Measurements from ENCODE around the gene THOP1.

The THOP1 gene

GRCh38 chr19:2798733-2799132, 13.4 kb downstream of the THOP1 start:
- DNase-seq (ENCODE audit: low read depth, low spot score) = no peak
- H3K4me3 ChIP-seq (ENCODE audit: low read length) = no peak overlapping the region

GRCh38 chr19:2799273-2800020, 14.1 kb downstream of the THOP1 start:
- no peak overlapping the region for H3K4me3 ChIP-seq (ENCODE audit: low read length)
- DNase-seq (ENCODE audit: low read depth, low spot score) = no peak

GRCh38 chr19:2800506-2800905, 15.2 kb downstream of the THOP1 start:
- no peak overlapping the region for H3K4me3 ChIP-seq (ENCODE audit: low read length)
- no peak for DNase-seq (ENCODE audit: low read depth, low spot score)

- no peak for DNase-seq (ENCODE audit: low read depth, low spot score)
- H3K4me3 ChIP-seq (ENCODE audit: low read length) = no peak overlapping the region
These were observed 17.5 kb downstream of the THOP1 start for GRCh38 chr19:2802826-2803225.

DNA sequence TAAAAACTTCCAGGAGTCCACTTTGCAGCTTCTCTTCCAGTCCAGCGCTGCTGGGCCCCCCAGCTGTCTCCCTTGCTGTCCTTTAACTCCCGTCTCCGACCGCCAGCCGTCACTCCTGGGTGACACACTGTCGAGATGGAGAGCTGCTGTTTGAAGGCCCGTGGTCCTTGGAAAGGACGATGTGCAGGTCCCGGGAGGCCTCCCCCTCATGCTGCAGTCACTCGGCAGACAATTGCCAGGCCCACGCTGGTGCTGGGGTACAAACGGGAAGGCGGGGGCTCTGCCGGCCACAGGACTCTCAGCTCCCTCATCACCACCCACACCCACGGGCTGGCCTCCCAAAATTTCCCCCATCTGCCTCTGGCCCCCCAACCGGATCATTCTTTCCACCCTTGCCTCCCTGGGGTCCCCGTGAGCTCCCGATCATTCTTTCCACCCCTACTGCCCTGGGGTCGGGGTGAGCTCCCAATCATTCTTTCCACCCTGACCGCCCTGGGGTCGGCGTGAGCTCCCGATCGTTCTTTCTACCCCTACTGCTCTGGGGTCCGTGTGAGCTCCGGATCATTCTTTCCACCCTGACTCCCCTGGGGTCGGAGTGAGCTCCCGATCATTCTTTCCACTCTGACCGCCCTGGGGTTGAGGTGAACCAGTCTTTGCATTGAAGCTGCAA, 18.3 kb downstream of the THOP1 start:
- H3K4me3 ChIP-seq (ENCODE audit: low read length) = no peak overlapping the region
- no peak for DNase-seq (ENCODE audit: low read depth, low spot score)

DNA sequence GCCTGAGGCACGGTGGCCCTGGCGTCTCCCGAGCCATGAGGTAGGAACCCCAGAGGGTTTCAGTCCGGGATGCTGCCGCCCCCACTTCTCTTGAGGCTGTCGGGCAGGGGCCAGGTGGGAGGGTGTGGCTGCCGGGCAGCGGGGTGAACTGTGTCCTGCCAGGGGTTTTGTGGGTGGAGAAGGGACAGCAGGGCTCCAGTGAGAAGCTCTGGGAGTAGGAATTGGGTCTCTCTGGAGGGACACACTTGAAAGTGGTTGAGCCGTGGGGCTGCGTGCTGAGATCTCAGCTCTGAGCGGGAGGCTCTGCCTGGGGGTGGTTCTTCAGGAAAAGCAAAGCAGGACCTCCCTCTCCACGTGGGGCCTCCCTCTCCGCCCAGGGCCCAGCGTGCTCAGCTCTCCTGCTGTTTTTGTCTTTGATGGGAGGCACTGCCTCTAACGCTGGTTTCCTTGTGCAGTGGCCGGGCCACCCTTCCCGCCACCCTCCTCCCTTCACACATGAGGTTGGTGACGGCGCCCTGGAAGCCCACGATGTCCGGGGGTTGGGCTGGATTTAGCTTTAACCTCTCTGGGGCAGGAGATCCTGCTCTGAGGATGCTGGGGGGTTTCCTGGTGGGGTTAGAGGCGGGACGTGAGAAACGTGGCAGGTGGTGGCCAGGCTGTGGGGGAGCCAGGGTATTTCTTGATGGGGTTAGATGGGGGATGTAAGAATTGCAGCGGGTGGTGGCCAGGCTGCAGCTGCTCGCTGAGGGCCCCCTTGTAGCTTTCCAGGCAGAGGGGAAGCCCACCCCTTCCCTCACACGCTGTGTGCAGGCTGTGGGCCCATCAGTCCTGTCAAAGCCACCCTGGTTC, 19.1 kb downstream of the THOP1 start:
- no peak for DNase-seq (ENCODE audit: low read depth, low spot score)
- H3K4me3 ChIP-seq (ENCODE audit: low read length) = no peak overlapping the region

- DNase-seq (ENCODE audit: low read depth, low spot score) = no peak
- no peak overlapping the region for H3K4me3 ChIP-seq (ENCODE audit: low read length)
These were observed 20.1 kb downstream of the THOP1 start for GRCh38 chr19:2805261-2805900.

DNA sequence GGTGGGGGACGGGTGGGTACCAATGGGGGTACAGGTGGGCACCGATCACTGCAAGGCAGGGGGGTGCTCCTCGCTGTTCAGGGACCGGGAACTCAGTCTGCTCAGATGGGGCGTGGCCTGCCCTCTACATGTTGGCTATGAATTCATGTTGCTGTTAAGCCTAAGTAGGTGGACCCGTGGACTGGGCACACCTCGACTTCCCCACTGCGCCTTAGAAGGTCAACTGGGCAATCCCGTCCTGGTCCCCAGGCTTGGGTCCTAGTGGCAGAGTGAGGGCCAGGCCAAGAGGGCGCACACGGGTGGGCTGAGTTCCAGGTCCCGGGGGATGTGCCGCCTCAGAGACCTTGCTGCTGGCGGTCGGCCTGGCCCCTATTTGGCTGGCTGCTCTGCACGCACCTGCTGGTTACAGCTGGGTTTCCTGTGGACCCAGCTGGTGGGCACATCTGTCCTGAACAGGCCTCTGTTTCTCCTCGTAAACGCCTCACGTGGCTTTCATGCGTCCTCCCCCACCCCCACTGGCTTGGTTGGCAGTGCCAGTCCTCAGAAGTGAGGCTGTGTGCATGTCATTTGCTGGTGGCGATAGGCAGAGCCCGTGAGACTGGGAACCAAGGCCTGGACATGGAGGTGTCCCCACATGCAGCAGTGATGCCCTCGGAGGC, 20.8 kb downstream of the THOP1 start:
- DNase-seq (ENCODE audit: low read depth, low spot score) = no peak
- H3K4me3 ChIP-seq (ENCODE audit: low read length) = no peak overlapping the region

- H3K4me3 ChIP-seq (ENCODE audit: low read length) = no peak overlapping the region
These were observed 21.6 kb downstream of the THOP1 start for GRCh38 chr19:2806736-2807378.

GRCh38 chr19:2807379-2808128, 22.3 kb downstream of the THOP1 start:
- no peak overlapping the region for H3K4me3 ChIP-seq (ENCODE audit: low read length)
- no peak for DNase-seq (ENCODE audit: low read depth, low spot score)

More at GRCh38 chr19:2806736-2807378, 21.6 kb downstream of the THOP1 start:
- no peak for DNase-seq (ENCODE audit: low read depth, low spot score)

- no peak for DNase-seq (ENCODE audit: low read depth, low spot score)
- no peak overlapping the region for H3K4me3 ChIP-seq (ENCODE audit: low read length)
These were observed 23.0 kb downstream of the THOP1 start for GRCh38 chr19:2808129-2808941.

DNA sequence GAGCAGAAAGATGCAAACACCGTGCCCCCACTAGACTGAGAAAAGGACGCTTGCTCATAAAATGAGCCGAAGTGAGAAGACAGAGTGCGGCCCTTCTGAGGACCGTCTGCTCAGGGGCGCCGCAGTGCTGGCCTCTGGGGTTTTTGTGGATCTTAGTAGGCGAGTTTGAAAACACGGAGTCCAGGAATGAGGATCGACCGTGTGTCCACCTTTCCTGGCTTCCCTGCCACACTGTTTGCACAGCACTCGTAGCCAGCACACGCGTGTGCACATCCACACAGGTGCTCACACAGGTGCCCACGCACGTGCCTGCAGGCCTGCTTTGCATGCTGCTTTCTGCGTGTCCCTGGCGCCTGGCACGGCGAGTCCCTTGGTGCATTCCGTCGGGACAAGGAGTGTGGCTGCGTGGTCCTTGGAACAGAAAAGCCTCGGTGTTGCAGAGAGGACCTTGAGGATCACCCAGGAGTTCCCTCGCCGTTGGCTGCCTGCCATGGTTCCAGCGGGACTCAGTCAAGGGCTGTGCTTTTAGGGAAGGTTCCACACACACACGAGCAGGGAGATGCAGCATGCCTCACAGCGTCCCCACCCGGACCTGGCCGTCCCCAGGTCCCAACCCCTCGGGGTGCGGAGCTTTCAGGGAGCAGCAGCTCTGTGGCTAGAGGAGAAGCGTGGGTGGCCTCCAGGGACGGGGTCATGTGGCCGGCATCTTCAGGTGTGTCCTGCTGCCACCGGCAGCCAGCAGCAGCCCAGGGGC, 24.3 kb downstream of the THOP1 start:
- no peak overlapping the region for H3K4me3 ChIP-seq (ENCODE audit: low read length)
- no peak for DNase-seq (ENCODE audit: low read depth, low spot score)

DNA sequence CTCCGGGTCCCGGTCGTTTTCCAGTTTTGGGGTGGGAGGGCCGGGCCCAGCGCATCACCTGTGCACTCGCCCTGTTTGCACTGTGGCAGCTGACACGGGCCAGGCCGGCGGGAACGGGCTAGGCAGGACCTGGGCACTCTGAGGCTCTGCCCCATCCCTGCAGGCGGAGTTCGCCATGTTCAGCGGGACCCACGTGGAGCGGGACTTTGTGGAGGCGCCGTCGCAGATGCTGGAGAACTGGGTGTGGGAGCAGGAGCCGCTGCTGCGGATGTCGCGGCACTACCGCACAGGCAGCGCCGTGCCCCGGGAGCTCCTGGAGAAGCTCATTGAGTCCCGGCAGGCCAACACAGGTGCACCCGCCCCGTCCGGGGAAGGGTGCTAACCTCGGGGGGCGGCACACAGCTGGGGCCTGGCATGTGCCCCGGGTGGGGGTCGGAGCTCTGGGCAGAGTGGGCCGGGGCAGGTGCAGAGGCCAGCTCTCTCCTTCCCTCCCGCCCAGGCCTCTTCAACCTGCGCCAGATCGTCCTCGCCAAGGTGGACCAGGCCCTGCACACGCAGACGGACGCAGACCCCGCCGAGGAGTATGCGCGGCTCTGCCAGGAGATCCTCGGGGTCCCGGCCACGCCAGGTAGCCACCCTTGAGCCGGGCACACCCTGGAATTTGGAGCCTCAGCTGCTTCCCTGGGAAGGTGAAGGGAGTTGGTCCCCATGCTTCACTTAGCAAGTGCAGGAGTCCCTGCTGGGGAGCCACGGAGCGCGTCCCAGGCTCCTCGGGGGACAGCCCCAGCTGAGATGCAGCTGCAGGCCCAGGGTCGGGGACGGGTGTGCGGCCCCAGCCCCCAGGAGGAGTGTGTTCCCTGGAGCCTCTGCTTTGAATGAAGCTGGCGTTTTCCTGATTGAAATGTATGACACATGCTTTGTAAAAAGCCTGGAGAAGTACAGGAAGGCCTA, 25.1 kb downstream of the THOP1 start:
- DNase-seq (ENCODE audit: low read depth, low spot score) = no peak
- H3K4me3 ChIP-seq (ENCODE audit: low read length) = no peak overlapping the region

DNA sequence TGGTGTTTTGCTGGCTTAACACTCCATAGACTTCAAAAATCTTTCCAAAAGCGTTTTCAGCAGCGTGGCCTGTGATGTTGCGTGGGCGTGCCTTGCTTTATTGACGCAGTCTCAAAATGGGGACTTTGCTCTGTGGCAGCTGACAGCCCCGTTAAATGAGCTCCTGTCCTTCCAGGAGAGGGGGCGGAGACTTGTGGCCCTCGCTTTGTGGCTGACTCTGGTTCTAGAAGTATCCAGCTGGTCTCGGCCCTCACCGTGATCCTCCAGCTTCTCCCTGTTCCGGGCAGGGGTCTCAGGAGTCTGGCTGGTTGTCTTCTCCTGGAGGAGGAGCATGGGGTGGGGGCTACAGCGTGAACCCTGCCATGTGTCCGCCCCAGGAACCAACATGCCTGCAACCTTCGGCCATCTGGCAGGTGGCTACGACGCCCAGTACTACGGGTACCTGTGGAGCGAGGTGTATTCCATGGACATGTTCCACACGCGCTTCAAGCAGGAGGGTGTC, 26.0 kb downstream of the THOP1 start:
- DNase-seq (ENCODE audit: low read depth, low spot score) = no peak

GRCh38 chr19:2811735-2812413, 26.6 kb downstream of the THOP1 start:
- no peak overlapping the region for H3K4me3 ChIP-seq (ENCODE audit: low read length)
- DNase-seq (ENCODE audit: low read depth, low spot score) = no peak

More for the DNA sequence above, 26.0 kb downstream of the THOP1 start:
- no peak overlapping the region for H3K4me3 ChIP-seq (ENCODE audit: low read length)
